Mesenteric fat pad (tissue), 1 donor: Measurements from ENCODE around the gene HECTD2. TPM values are rescaled to one million over a fixed set of nuclear protein-coding genes. Genes with fewer than 3 reads are reported as not detected.
"Not testable (repeated sequence)": the region's sequence is repeated elsewhere in the genome, so short reads cannot be mapped to it uniquely, and the experiment has no call there.

ENCODE experiments used
- DNase-seq: peaks from one replicate; pipeline ENCODE4 v3.0.0-alpha.2; 2020; ENCODE audit warnings: low spot score
- long read RNA-seq: library from polyadenylated mRNA; unstranded; transcript quantifications from one replicate; pipeline ENCODE4 v2.0.0, GENCODE V29; 2020
- total RNA-seq: library from RNA; stranded (reverse); fragmentation: NEBNext Ultra II Directional; extraction: Animal tissue kit (Norgen Biotek cat#: 25700); gene quantifications from one replicate; pipeline ENCODE4 v1.2.1, GENCODE V29; 2021
- donor health status: DM: yes; HTN: yes; CAD: no.

The HECTD2 gene
- 10.5 TPM for total RNA-seq
- long read RNA-seq, partial matches to known transcripts: 5 of 5 reads
- long read RNA-seq, other reads (novel, unspliced or antisense): 0 of 5 reads

GRCh38 chr10:91409869-91410637 is at the start of gene HECTD2:
TSS of gene HECTD2 (plus strand) at chr10:91410344. CDS start at chr10:91410439, 95 bp downstream.
- DNase-seq: peak; percentile 94

- no peak for DNase-seq
These were observed 49.7 kb upstream of the HECTD2 start for GRCh38 chr10:91360461-91360860.

DNA sequence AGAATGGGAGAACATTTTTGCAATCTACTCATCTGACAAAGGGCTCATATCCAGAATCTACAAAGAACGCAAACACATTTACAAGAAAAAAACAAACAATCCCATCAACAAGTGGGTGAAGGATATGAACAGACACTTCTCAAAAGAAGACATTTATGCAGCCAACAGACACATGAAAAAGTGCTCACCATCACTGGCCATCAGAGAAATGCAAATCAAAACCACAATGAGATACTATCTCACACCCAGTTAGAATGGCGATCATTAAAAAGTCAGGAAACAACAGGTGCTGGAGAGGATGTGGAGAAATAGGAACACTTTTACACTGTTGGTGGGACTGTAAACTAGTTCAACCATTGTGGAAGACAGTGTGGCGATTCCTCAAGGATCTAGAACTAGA is 44.6 kb upstream of the HECTD2 start:
- DNase-seq: not testable (repeated sequence)

GRCh38 chr10:91366704-91367103 is 43.4 kb upstream of the HECTD2 start:
- no peak for DNase-seq

GRCh38 chr10:91367127-91367531 is 43.0 kb upstream of the HECTD2 start:
- no peak for DNase-seq

DNA sequence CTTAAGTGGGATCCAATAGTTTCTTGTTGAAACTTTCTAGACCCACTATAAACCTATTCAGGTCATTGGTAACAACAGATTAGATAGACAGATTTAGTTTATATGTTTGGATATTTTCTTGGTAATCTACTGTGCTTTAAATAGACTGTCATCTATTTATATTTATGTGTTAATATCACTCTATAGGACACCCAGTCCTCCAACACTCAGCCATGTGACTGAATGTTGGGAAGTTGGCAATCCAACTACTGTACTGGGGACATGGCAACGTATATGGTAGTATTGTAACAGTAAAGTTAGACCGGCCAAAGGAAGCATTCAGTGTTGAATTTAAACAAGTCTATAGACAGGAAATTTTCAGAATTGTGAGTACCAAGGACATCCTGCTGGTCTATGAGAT is 42.6 kb upstream of the HECTD2 start:
- no peak for DNase-seq

GRCh38 chr10:91369978-91370589 is 40.1 kb upstream of the HECTD2 start:
- DNase-seq: not testable (repeated sequence)

GRCh38 chr10:91374052-91374451 is 36.1 kb upstream of the HECTD2 start:
- DNase-seq: no peak

- no peak for DNase-seq
These were observed 32.1 kb upstream of the HECTD2 start for GRCh38 chr10:91378061-91378460.

DNA sequence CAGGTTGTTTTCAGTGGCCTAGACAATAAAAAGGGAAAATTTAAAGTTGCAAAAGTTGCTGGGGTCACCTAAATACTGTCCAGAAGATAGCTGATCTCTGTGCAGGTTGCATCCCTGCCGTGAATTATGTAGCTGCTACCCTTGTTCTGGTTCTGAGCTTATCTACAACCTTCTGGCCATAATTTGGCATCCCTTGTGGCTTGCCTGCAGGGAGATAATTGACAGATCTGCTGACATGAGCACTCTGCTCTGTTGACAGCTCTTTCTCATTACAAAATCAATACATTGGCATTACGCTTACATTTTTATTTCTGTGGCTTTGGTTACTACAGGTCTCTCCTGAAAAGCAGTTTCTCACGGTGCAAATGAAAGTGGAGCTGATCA is 29.3 kb upstream of the HECTD2 start:
- DNase-seq: no peak

DNA sequence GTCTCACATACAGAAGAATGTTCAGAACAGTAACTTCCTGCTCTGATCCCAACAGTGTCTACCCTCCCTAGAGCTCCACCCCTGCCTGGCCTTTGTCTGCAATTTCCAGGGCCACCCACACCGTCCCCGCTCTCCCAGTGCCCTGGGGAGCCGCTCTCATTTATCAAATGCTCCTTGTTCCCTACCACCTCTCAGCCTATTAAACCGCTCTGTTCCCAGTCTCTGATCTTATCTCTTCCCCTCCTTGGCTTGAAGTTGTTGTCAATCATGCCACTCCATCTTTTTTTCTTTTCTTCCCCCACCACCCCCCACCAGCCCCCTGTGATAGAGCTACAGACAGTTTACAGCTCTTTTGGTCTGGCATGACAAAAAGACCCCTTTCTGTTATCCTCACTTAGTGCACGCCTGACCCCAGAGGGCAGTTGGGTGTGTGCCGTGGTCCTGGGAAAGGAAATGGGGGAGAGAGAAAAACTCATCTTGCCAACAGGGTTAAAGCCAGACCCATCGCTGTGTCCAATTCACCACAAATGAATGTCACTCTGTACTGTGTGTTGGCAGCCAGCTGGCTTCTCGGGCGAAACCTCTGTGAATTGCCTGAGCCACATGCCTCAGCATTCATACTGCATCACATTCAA is 28.8 kb upstream of the HECTD2 start:
- DNase-seq: no peak

DNA sequence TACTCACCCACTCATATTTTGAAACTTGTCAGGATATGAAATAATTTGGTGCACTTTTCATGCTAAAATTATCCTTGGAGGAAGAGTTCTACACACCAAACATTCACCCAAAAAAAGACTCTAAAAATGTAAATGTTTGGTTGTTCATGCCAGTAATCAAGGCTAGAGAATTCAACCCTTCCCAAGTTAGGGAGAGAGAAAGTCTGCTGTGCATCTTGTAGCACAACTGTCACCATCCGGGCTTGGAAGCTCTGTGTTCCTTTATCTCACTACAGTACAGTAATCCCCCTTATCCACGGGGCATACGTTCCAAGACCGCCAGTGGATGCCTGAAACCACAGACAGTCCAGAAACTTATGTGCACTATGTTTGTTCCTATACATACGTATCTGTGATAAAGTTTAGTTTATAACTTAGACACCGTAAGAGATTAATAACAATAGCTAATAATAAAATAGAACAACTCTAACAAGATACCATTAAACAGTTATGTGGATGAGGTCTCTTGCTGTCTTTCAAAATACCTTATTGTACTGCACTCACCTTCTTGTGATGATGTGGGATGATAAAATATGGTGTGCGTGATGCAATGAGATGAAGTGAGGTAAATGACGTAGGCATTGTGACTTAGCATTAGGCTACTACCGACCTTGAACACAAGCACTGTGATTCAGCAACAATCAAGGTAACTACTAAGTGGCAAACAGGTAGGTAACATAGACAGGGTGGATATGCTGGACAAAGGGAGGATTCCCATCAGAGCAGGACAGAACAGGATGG is 24.6 kb upstream of the HECTD2 start:
- no peak for DNase-seq

GRCh38 chr10:91389636-91390512 is 20.3 kb upstream of the HECTD2 start:
- no peak for DNase-seq

- not testable (repeated sequence) for DNase-seq
These were observed 19.7 kb upstream of the HECTD2 start for GRCh38 chr10:91390513-91390825.

- DNase-seq: no peak
These were observed 18.2 kb upstream of the HECTD2 start for GRCh38 chr10:91391920-91392319.

GRCh38 chr10:91406322-91406721 is 3.8 kb upstream of the HECTD2 start:
- DNase-seq: no peak

GRCh38 chr10:91409069-91409868 is 875 bp upstream of the HECTD2 start:
- peak; percentile 92 for DNase-seq

DNA sequence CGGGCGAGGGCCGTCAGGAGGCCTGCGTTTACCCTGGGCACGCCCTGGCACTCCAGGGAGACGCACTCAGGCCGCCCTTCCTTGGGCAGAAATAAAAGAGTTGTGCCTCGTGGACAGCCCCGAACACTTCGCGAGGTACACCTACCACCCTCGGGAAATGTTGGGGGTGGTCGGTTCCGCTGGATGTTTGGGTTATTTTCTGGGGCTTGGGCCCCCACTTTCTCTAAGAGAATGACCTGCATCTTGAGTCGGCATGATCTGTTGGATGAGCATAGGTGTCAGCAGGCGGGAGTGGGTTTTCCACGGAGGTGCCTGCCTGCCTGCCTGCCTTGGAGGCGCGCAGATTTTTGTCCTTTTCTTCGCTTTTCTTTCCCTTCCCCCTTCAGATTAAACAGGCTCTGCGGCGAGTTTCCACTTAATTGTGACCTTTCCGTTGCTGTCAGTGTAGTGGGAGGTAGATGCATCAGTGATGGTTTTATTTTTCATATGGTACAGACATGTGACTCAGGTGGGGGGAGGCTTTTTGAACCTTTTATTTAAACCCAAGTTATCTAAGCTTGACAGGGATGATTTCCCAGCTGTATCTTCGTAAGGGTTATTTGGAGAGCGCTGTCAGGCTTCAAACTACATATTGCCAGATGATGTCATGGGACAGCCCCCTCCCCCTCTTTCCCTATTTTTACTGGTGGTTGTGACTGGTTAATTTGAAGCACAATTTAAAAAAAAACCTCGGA is 661 bp downstream of the HECTD2 start:
- no peak for DNase-seq

DNA sequence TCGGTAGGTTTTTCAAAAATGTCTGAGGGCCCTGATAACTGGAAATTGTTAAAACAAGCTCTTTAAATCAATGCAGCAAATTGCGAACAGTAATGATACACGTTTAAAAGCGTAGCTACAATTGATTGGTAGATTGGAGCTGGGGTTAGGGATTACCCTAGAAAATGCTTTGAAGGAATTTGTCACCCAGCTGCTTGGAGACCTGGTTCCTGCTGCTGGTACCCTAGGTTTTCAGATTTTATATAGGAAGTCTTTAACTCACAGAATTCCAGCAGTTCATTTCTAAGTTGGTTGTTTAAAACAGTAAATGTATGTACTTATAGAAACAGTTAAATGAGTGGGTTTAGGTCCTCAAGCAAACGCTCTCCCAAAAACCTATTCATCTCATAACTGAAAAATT is 1.5 kb downstream of the HECTD2 start:
- DNase-seq: no peak
